ENCODE results near the gene RAB42. TPM values are rescaled to one million over a fixed set of nuclear protein-coding genes. Genes with fewer than 3 reads are reported as not detected.

The RAB42 gene
- total and polyA plus RNA-seq, 9 of the 15 experiments (the other 6 are each of a cell fraction or from before 2014, with no cell fraction given) = 0.07 to 0.14 (median 0.12) TPM; not detected in 6

GRCh38 chr1:28565040-28565439, 27.0 kb upstream of the RAB42 start:
- Histone ChIP-seq H2AFZ (ENCODE audit: low read depth, low read length) (no peak overlapping the region), H3K4me1 (replicated peaks in 1 of 2; ENCODE audit: control insufficient read depth in 2 of 2, insufficient read depth in 2 of 2, low read length in 2 of 2) (no peaks in the 10 kb centered on the region), H3K27me3 (ENCODE audit: control insufficient read depth in 2 of 2, insufficient read depth in 2 of 2, low read length in 2 of 2) (no peaks in the 10 kb centered on the region), H3K4me2 (ENCODE audit: insufficient read depth, low read length) (no peak overlapping the region), H3K4me3 (no peak overlapping the region), H3K27ac (ENCODE audit: extremely low read depth, low read depth, low read length) (no peak overlapping the region), H3K9me3 (replicated peaks; ENCODE audit: control insufficient read depth, insufficient read depth, low read depth, low read length) (no peaks in the 10 kb centered on the region), H3K9ac (ENCODE audit: insufficient read depth in 1 of 2, low read depth in 2 of 2, low read length in 2 of 2) (no peak overlapping the region), H3K9me1 (ENCODE audit: control insufficient read depth, insufficient read depth, low read length) (no peaks in the 10 kb centered on the region), H4K20me1 (replicated peaks; ENCODE audit: control insufficient read depth, insufficient read depth, low read length) (no peaks in the 10 kb centered on the region), H3K36me3 (ENCODE audit: control insufficient read depth, insufficient read depth, low read length) (peaks cover 70% of the 10 kb centered on the region; the same call in 2 of the 3 replicates), H3K79me2 (ENCODE audit: control insufficient read depth, insufficient read depth, low read length) (no peaks in the 10 kb centered on the region)
- intact Hi-C loops (cut with micrococcal nuclease) = no loop called here
- TF ChIP-seq KLF6 (CRISPR knock-in tag; IDR thresholded peaks at IDR 0.05; ENCODE audit: borderline replicate concordance) (no peak), ETV6 (IDR thresholded peaks at IDR 0.05; ENCODE audit: borderline replicate concordance in 1 of 2, low read depth in 2 of 2, low read length in 1 of 2) (no peak), ETV6 (CRISPR knock-in tag; IDR thresholded peaks at IDR 0.05; ENCODE audit: borderline replicate concordance) (no peak), SRSF9 (IDR thresholded peaks at IDR 0.05; ENCODE audit: borderline replicate concordance, low read depth, low read length) (no peak), CHD7 (IDR thresholded peaks at IDR 0.05; ENCODE audit: low read depth, low read length) (no peak), C11orf30 (IDR thresholded peaks at IDR 0.05; ENCODE audit: low read depth) (no peak)
- in situ Hi-C loops (cut with MboI) = no loop called here
- FAIRE-seq = peak; percentile 42
- DNase-seq (ENCODE audit: extremely low read depth in 1 of 4, low spot score in 3 of 4) = no peak
- POLR2A ChIA-PET = interaction anchor here (1.0 to 11.0 kb wide), 5 partner anchors 10 to 84 kb away, joined by 3 to 157 read pairs (median 3); partner anchors contain the start of genes RNU11 and TRNAU1AP
- ATAC-seq = no peak
- CTCF ChIA-PET (ENCODE audit: low intra/inter-chr PET ratio) = no interaction called here
- 97% methylated on average over 7 of the region's 7 CpGs for WGBS (ENCODE audit: insufficient coverage, low coverage, missing lambda C conversion rate)
- BruUV-seq (replicated peaks) = no TSS peak
